H9 (cell line): ENCODE measurements around the gene CDKL5. TPM values are rescaled to one million over a fixed set of nuclear protein-coding genes. Genes with fewer than 3 reads are reported as not detected.

Experiments
- DNase-seq: peaks from one replicate; pipeline ENCODE4 v3.0.0-alpha.2; 2017
- H2AFZ ChIP-seq: one replicate; pipeline ENCODE4 v1.6.1; 2013; ENCODE audit warnings: mild to moderate bottlenecking, low read length, control low read depth, moderate library complexity
- H2AK5ac ChIP-seq: 2 replicates; pipeline ENCODE4 v1.6.1; 2013; ENCODE audit warnings: low read length, control low read depth, mixed read lengths; ENCODE audit not compliant: insufficient read length
- H2BK120ac ChIP-seq: one replicate; pipeline ENCODE4 v1.6.1; 2013; ENCODE audit warnings: low read depth, mild to moderate bottlenecking, low read length, control low read depth, inconsistent platforms; ENCODE audit not compliant: poor library complexity, severe bottlenecking
- H2BK12ac ChIP-seq: 2 replicates; pipeline ENCODE4 v1.6.1; 2013; ENCODE audit warnings: low read length, control low read depth, mixed read lengths, low read depth; ENCODE audit not compliant: insufficient read length
- H2BK15ac ChIP-seq: 2 replicates; pipeline ENCODE4 v1.6.1; 2013; ENCODE audit warnings: low read depth, low read length, control low read depth
- H2BK20ac ChIP-seq: one replicate; pipeline ENCODE4 v1.6.1; 2013; ENCODE audit warnings: low read depth, mild to moderate bottlenecking, low read length, control low read depth, inconsistent platforms; ENCODE audit not compliant: poor library complexity, severe bottlenecking
- H2BK5ac ChIP-seq: 2 replicates; pipeline ENCODE4 v1.6.1; 2013; ENCODE audit warnings: low read length, control low read depth, mixed read lengths; ENCODE audit not compliant: insufficient read length
- H3K14ac ChIP-seq: 2 replicates; pipeline ENCODE4 v1.6.1; 2013; ENCODE audit warnings: low read length, control low read depth; ENCODE audit not compliant: insufficient read depth
- H3K18ac ChIP-seq: 2 replicates; pipeline ENCODE4 v1.6.1; 2013; ENCODE audit warnings: low read depth, mild to moderate bottlenecking, mixed read lengths, low read length, control low read depth; ENCODE audit not compliant: insufficient read length
- H3K23ac ChIP-seq: 2 replicates; pipeline ENCODE4 v1.6.1; 2013; ENCODE audit warnings: low read length, control low read depth, mixed read lengths, low read depth; ENCODE audit not compliant: insufficient read length
- H3K23me2 ChIP-seq: 2 replicates; pipeline ENCODE4 v1.6.1; 2013; ENCODE audit warnings: low read depth, mild to moderate bottlenecking, mixed read lengths, low read length, control low read depth; ENCODE audit not compliant: insufficient read length, poor library complexity, severe bottlenecking
- H3K27ac ChIP-seq: 2 replicates; pipeline ENCODE4 v1.5.1; 2013; ENCODE audit warnings: low read length, control low read depth, mixed read lengths, low read depth; ENCODE audit not compliant: insufficient read length
- H3K27me3 ChIP-seq: 2 replicates; pipeline ENCODE4 v1.6.1; 2013; ENCODE audit warnings: low read length, control low read depth, inconsistent platforms; ENCODE audit not compliant: insufficient read depth
- H3K4ac ChIP-seq: 2 replicates; pipeline ENCODE4 v1.6.1; 2013; ENCODE audit warnings: low read depth, mild to moderate bottlenecking, control low read depth, inconsistent platforms, low read length, moderate library complexity
- H3K4me1 ChIP-seq: 2 replicates; pipeline ENCODE4 v1.6.1; 2013; ENCODE audit warnings: low read length, control low read depth, inconsistent platforms; ENCODE audit not compliant: insufficient read depth
- H3K4me2 ChIP-seq: 2 replicates; pipeline ENCODE4 v1.6.1; 2013; ENCODE audit warnings: low read length, control low read depth, mixed read lengths; ENCODE audit not compliant: insufficient read length, insufficient read depth
- H3K56ac ChIP-seq: 2 replicates; pipeline ENCODE4 v1.6.1; 2013; ENCODE audit warnings: low read depth, mild to moderate bottlenecking, mixed read lengths, low read length, control low read depth; ENCODE audit not compliant: insufficient read length
- H3K79me1 ChIP-seq: 2 replicates; pipeline ENCODE4 v1.6.1; 2013; ENCODE audit warnings: low read depth, mild to moderate bottlenecking, moderate library complexity, low read length, control low read depth, inconsistent platforms; ENCODE audit not compliant: insufficient read depth, poor library complexity, severe bottlenecking
- H3K79me2 ChIP-seq: 2 replicates; pipeline ENCODE4 v1.6.1; 2013; ENCODE audit warnings: low read length, control low read depth, inconsistent platforms; ENCODE audit not compliant: insufficient read depth
- H3K9ac ChIP-seq: 2 replicates; pipeline ENCODE4 v1.6.1; 2013; ENCODE audit warnings: low read length, control low read depth, mixed read lengths; ENCODE audit not compliant: insufficient read length; ENCODE audit errors: extremely low read depth
- H3K9me3 ChIP-seq: one replicate; pipeline ENCODE4 v1.6.1; 2013; ENCODE audit warnings: low read depth, low read length, inconsistent platforms; ENCODE audit not compliant: control insufficient read depth
- H3T11ph ChIP-seq: one replicate; pipeline ENCODE4 v1.6.1; 2013; ENCODE audit warnings: mild to moderate bottlenecking, low read length, control low read depth, inconsistent platforms
- H4K20me1 ChIP-seq: one replicate; pipeline ENCODE4 v1.6.1; 2013; ENCODE audit not compliant: control insufficient read depth, insufficient read length, insufficient read depth
- H4K5ac ChIP-seq: 2 replicates; pipeline ENCODE4 v1.6.1; 2013; ENCODE audit warnings: low read depth, mild to moderate bottlenecking, mixed read lengths, low read length, control low read depth; ENCODE audit not compliant: insufficient read length
- H4K8ac ChIP-seq: replicated peaks from 2 replicates; pipeline ENCODE4 v1.6.1; 2013; ENCODE audit warnings: low read length, control low read depth, mixed read lengths, low read depth; ENCODE audit not compliant: insufficient read length
- H4K91ac ChIP-seq: 2 replicates; pipeline ENCODE4 v1.6.1; 2013; ENCODE audit warnings: low read depth, mild to moderate bottlenecking, moderate library complexity, mixed read lengths, low read length, control low read depth; ENCODE audit not compliant: insufficient read length
- H3K27ac Mint-ChIP-seq, 3 experiments: 2 replicates in 2 of 3; 3 replicates in 1 of 3; pipeline ENCODE4 v1.8.0; 2020 to 2021; ENCODE audit warnings: mixed read lengths in 3 of 3, mild to moderate bottlenecking in 1 of 3, moderate library complexity in 1 of 3
- H3K27me3 Mint-ChIP-seq: 2 replicates; pipeline ENCODE4 v1.8.0; 2021; ENCODE audit warnings: low read depth, mild to moderate bottlenecking, moderate library complexity, mixed read lengths
- H3K36me3 Mint-ChIP-seq, 3 experiments: 2 replicates in 2 of 3; 3 replicates in 1 of 3; pipeline ENCODE4 v1.8.0; 2020 to 2021; ENCODE audit warnings: low read depth in 3 of 3, mixed read lengths in 3 of 3; ENCODE audit not compliant: insufficient read depth in 1 of 3
- H3K4me1 Mint-ChIP-seq, 2 experiments: 2 replicates each; pipeline ENCODE4 v1.8.0; 2020; ENCODE audit warnings: mixed read lengths in 2 of 2
- H3K4me3 Mint-ChIP-seq, 2 experiments: 2 replicates in 1 of 2; 3 replicates in 1 of 2; pipeline ENCODE4 v1.8.0; 2020 to 2021; ENCODE audit warnings: mild to moderate bottlenecking in 2 of 2, mixed read lengths in 2 of 2, moderate library complexity in 1 of 2
- H3K9me3 Mint-ChIP-seq, 2 experiments: 2 replicates in 1 of 2; 3 replicates in 1 of 2; pipeline ENCODE4 v1.8.0; 2020; ENCODE audit warnings: mild to moderate bottlenecking in 2 of 2, mixed read lengths in 2 of 2, moderate library complexity in 1 of 2
- CTCF ChIP-seq: fragments of 200-600 bp; sonication (generic); conservative IDR thresholded peaks from 3 replicates; pipeline ENCODE4 v1.8.0; 2021; ENCODE audit warnings: antibody characterized with exemption, mild to moderate bottlenecking
- WGBS: extraction: QIAGEN DNeasy Blood & Tissue Kit; methylation state at CpG from one replicate; pipeline ENCODE4 v1.1.7; 2013; ENCODE audit warnings: missing lambda C conversion rate, low lambda C conversion rate, mixed read lengths; ENCODE audit not compliant: insufficient read length; ENCODE audit errors: extremely low coverage; 5-methylcytosine and 5-hydroxymethylcytosine counted together
- total RNA-seq: library from RNA; stranded (reverse); gene quantifications from 2 replicates; pipeline ENCODE4 v1.2.1, GENCODE V29; 2021

Gene CDKL5
- total RNA-seq, 1 experiment from 2014 or later = 19.5 TPM

GRCh38 chrX:18702362-18703195 lies 277.2 kb downstream of the CDKL5 start:
- no peak for TF ChIP-seq CTCF
- Histone ChIP-seq H4K91ac (no peak overlapping the region), H3K23ac (no peak overlapping the region), H4K8ac (no peak overlapping the region), H3K9me3 (peaks cover 35% of the 10 kb centered on the region), H2AK5ac (no peak overlapping the region), H4K20me1 (no peaks in the 10 kb centered on the region), H3K23me2 (no peaks in the 10 kb centered on the region), H3K4me1 (no peaks in the 10 kb centered on the region), H4K5ac (no peak overlapping the region), H3K27ac (no peak overlapping the region), H2BK20ac (no peak overlapping the region), H3K79me2 (no peaks in the 10 kb centered on the region), H3K14ac (no peak overlapping the region), H3K4ac (no peak overlapping the region), H2BK5ac (no peak overlapping the region), H3K79me1 (no peaks in the 10 kb centered on the region), H2AFZ (no peak overlapping the region), H2BK12ac (no peak overlapping the region), H2BK15ac (no peak overlapping the region), H3T11ph (no peak overlapping the region), H3K4me2 (no peak overlapping the region), H3K56ac (no peak overlapping the region), H3K27me3 (no peaks in the 10 kb centered on the region), H3K18ac (no peak overlapping the region), H3K9ac (no peak overlapping the region), H2BK120ac (no peak overlapping the region)
- Mint-ChIP-seq H3K36me3 (peaks cover 0 to 3% (median 1%) of the 10 kb centered on the region in 3 experiments; a peak in 2 of 7 replicates), H3K9me3 (peaks cover 65 to 70% of the 10 kb centered on the region in 2 experiments), H3K27me3 (peaks cover 2% of the 10 kb centered on the region), H3K4me3 (no peak overlapping the region), H3K4me1 (peaks cover 0 to 13% of the 10 kb centered on the region in 2 experiments; a peak in 2 of 4 replicates), H3K27ac (no peak overlapping the region)
- DNase-seq = no peak
- no CpG with 5 or more reads among the region's 12 CpGs for WGBS

Other genes with a start within 250 kb of the CDKL5 start
- not detected in 2 replicates for gene BEND2, start 204.7 kb upstream of the CDKL5 start, total RNA-seq
- 14.4 and 15.5 TPM in 2 replicates for gene SCML2, start 70.9 kb upstream of the CDKL5 start, total RNA-seq
- not detected in 2 replicates for gene RS1, start 246.5 kb downstream of the CDKL5 start, total RNA-seq